Measurements from ENCODE around the gene SYT13.

DNA sequence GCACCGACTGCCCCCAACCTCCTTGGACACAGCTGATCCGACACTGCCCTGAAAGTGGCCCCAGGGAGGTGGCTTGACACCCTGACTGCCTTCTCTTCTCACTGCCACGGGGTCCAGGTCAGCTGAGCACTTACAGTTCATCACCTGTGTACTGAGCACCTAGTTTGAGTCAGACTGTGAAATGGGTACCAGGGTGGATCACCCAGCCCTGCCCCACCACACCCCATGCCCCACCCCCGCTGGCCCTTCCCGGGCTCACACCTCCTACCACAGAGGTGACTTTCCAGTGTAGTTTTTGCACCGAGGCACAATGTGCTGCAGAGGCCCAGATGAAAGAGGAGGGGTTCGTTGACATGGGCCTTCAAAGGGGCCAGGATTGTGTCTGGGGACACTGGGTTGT is 80.2 kb downstream of the SYT13 start:
- TF ChIP-seq, protein P1, sequence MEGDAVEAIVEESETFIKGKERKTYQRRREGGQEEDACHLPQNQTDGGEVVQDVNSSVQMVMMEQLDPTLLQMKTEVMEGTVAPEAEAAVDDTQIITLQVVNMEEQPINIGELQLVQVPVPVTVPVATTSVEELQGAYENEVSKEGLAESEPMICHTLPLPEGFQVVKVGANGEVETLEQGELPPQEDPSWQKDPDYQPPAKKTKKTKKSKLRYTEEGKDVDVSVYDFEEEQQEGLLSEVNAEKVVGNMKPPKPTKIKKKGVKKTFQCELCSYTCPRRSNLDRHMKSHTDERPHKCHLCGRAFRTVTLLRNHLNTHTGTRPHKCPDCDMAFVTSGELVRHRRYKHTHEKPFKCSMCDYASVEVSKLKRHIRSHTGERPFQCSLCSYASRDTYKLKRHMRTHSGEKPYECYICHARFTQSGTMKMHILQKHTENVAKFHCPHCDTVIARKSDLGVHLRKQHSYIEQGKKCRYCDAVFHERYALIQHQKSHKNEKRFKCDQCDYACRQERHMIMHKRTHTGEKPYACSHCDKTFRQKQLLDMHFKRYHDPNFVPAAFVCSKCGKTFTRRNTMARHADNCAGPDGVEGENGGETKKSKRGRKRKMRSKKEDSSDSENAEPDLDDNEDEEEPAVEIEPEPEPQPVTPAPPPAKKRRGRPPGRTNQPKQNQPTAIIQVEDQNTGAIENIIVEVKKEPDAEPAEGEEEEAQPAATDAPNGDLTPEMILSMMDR (optimal IDR thresholded peaks at IDR 0.05 in 1 of 3, IDR thresholded peaks at IDR 0.05 in 1 of 3, conservative IDR thresholded peaks at IDR 0.05 in 1 of 3; ENCODE audit: extremely low read depth in 1 of 3, insufficient read depth in 2 of 3, low read length in 3 of 3) = no peak
- no peak for TF ChIP-seq EZH2 (IDR thresholded peaks at IDR 0.05; ENCODE audit: low read length)

All from keratinocyte (primary cell).